ENCODE data around the gene GALK1. TPM values are rescaled to one million over a fixed set of nuclear protein-coding genes. Genes with fewer than 3 reads are reported as not detected.

GALK1 gene
- total and polyA plus RNA-seq, 9 of the 15 experiments (the other 6 are each of a cell fraction or from before 2014, with no cell fraction given): 0.45 to 51.6 (median 17.4) TPM

- TF ChIP-seq BCLAF1 (IDR thresholded peaks at IDR 0.05; ENCODE audit: borderline replicate concordance in 1 of 2, control insufficient read depth in 1 of 2, low read depth in 2 of 2, low read length in 1 of 2) (no peak), NCOA4 (IDR thresholded peaks at IDR 0.05; ENCODE audit: partially characterized antibody) (no peak), FOXM1 (IDR thresholded peaks at IDR 0.05; ENCODE audit: low read depth) (no peak), FOXM1 (CRISPR knock-in tag; IDR thresholded peaks at IDR 0.05; ENCODE audit: low read depth) (0 out of 2 replicates have a peak, but pooled peaks have one; percentile 80), NFRKB (IDR thresholded peaks at IDR 0.05; ENCODE audit: low read depth) (peak; percentile 99), HNRNPK (IDR thresholded peaks at IDR 0.05; ENCODE audit: low read depth, low read length, poor library complexity, severe bottlenecking) (no peak), ZNF79 (CRISPR knock-in tag; IDR thresholded peaks at IDR 0.05; ENCODE audit: low read depth) (peak; percentile 5; the same call in 1 of the 2 replicates), GTF2E2 (tag; IDR thresholded peaks at IDR 0.05) (peak; percentile 95), ZMIZ1 (IDR thresholded peaks at IDR 0.05; ENCODE audit: low read depth in 2 of 2, low read length in 2 of 2) (peak in 1 of 2 experiments; percentile 76; a peak in 2 of 4 replicates), POU5F1 (IDR thresholded peaks at IDR 0.05; ENCODE audit: borderline replicate concordance, low read depth, low read length, partially characterized antibody) (no peak), CHD2 (IDR thresholded peaks at IDR 0.05; ENCODE audit: low read depth, low read length) (peak; percentile 61; the same call in 1 of the 2 replicates), PCBP2 (IDR thresholded peaks at IDR 0.05; ENCODE audit: low read depth, low read length, poor library complexity, severe bottlenecking) (no peak), FOXJ2 (tag; IDR thresholded peaks at IDR 0.05) (no peak; the same call in 1 of the 2 replicates), ZNF830 (CRISPR knock-in tag; IDR thresholded peaks at IDR 0.05) (peak; percentile 77; the same call in 1 of the 2 replicates), ZFX (CRISPR knock-in tag; IDR thresholded peaks at IDR 0.05) (peak; percentile 97)
- TF ChIP-seq, protein P1, sequence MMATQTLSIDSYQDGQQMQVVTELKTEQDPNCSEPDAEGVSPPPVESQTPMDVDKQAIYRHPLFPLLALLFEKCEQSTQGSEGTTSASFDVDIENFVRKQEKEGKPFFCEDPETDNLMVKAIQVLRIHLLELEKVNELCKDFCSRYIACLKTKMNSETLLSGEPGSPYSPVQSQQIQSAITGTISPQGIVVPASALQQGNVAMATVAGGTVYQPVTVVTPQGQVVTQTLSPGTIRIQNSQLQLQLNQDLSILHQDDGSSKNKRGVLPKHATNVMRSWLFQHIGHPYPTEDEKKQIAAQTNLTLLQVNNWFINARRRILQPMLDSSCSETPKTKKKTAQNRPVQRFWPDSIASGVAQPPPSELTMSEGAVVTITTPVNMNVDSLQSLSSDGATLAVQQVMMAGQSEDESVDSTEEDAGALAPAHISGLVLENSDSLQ (IDR thresholded peaks at IDR 0.05): 0 out of 2 replicates have a peak, but pooled peaks have one; percentile 20
- TF ChIP-seq, protein P2, sequence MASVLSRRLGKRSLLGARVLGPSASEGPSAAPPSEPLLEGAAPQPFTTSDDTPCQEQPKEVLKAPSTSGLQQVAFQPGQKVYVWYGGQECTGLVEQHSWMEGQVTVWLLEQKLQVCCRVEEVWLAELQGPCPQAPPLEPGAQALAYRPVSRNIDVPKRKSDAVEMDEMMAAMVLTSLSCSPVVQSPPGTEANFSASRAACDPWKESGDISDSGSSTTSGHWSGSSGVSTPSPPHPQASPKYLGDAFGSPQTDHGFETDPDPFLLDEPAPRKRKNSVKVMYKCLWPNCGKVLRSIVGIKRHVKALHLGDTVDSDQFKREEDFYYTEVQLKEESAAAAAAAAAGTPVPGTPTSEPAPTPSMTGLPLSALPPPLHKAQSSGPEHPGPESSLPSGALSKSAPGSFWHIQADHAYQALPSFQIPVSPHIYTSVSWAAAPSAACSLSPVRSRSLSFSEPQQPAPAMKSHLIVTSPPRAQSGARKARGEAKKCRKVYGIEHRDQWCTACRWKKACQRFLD (CRISPR knock-in tag; IDR thresholded peaks at IDR 0.05): peak; percentile 97
These were observed 20.3 kb upstream of the GALK1 start (continued) for GRCh38 chr17:75785016-75785890.

Data from K562 (cell line).